GM19240 (cell line): Measurements from ENCODE around the gene RCBTB1.
"Not testable (repeated sequence)": the region's sequence is repeated elsewhere in the genome, so short reads cannot be mapped to it uniquely, and the experiment has no call there.

Experiments used
- DNase-seq: peaks from one replicate; pipeline ENCODE4 v3.0.0; 2011; ENCODE audit warnings: low spot score; ENCODE audit not compliant: insufficient read length

The RCBTB1 gene

DNA sequence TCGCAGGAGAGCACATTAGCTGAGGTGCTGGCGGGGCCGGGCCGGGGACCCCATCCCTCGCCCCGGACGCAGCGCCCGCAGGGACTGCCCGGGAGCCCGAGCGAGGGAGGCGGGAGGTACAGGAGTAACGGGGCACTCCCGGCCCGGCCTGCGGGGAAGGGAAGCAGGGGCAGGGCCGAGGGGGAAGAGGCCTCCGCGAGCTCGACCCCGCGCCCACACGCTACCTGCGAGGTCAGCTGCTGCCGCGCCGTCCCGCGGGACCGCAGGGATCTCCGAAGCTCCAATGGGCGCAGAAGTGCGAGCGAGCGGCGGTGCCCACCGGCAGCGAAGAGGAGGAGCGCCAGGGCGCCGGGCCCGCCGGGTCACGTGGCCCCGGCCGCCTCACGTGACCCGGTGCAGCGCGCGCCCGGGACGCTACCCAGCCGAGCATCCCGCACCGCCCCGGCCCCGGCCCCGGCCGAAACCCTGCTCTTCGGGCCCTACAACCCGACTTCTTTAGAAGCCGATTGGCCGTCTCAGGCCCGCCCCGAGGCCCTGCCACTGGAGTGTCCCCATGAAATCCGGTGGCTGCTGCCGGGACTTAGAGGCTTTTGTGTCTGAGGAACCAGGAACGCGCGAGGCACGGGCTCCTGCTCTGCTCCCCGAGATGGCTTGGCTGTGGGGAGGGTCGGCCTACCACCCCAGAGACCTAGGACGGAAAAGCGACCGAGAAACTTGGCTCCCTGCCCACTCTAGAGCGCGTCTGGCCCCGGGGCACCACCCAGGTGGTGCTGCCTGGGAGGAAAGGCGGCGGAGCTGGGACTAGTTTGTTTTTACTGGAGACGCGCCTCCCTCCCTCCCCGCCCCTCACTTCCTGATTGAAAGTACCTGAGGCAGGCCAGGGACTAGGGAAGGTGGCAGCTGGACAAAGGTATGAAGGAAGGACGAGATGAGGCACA is at the start of gene RCBTB1:
Gene RCBTB1, minus strand, starts transcription at position 339 of the 938 bp plus-strand sequence. CDS start 18,279 bp downstream, outside the sequence.
- peak; percentile 93 for DNase-seq

DNA sequence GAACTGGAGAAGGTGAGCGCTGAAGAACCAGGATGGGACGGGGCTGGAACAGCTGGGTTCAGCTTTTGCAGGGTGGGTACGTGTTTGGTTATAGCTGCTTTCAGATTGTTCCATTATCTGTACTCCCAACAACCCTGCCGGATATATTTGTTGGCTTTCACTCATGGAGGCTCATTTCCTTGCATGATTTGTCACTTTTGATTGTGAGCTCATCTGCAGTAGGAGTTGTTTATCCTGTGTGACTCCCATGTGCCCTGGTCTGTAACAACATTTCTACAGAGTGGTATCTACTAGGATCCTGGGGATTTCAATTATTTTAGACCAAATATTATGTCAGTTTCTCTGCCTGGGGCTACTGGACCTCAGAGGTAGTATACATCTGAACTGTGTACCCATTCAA is 48.4 kb upstream of the RCBTB1 start:
- DNase-seq, result no peak

GRCh38 chr13:49632156-49632555 is 46.8 kb upstream of the RCBTB1 start:
- no peak for DNase-seq

GRCh38 chr13:49630580-49630979 is 45.2 kb upstream of the RCBTB1 start:
- no peak for DNase-seq

- no peak for DNase-seq
Observed at GRCh38 chr13:49629947-49630346, 44.6 kb upstream of the RCBTB1 start.

GRCh38 chr13:49629196-49629938 is 44.0 kb upstream of the RCBTB1 start:
- DNase-seq, result no peak

DNA sequence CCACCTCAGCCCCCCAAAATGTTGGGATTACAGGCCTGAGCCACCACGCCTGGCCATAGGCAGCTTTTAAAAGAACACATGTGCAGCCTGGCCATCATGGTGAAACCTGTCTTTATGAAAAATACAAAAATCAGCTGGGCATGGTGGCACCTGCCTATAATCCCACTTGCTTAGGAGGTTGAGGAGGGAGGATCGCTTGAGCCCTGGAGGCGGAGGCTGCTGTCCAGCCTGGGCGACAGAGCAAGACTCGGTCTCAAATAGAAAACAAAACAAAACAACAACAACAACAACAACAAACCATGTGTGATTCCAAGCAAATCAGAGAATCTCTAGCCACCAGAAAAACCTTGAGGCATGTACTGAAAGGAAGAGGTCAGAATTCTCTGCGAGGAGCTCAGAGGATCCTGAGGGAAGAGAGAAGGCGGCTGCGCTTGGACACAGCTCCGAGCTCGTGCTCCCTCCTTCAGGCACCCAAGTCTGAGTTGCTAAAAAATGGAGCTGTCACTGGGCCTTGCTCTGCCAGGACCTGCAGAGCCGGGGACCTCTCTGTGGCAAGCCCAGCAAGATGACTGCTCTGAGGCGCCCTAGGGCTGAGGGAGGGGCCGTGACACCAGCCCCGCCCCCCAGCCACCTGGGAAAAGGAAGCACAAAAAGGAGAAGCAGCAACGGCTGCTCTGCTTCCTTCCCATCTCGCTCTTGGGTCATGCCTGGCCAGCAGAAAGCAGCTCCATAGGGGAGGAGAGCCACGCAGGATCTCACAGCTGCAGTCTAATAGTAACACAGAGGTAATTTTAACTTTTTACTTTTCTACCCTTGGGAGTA is 42.7 kb upstream of the RCBTB1 start, which contains the start of gene ARL11:
Gene ARL11, plus strand, starts transcription at position 677 of the 822 bp plus-strand sequence. CDS start 1,941 bp downstream, outside the sequence.
- peak; percentile 75 for DNase-seq

- DNase-seq, result no peak
Observed at GRCh38 chr13:49625392-49626079, 40.2 kb upstream of the RCBTB1 start.

GRCh38 chr13:49624229-49624628 is 38.9 kb upstream of the RCBTB1 start:
- no peak for DNase-seq

GRCh38 chr13:49622174-49622946 is 37.0 kb upstream of the RCBTB1 start:
- no peak for DNase-seq

- peak; percentile 12 for DNase-seq
Observed at GRCh38 chr13:49620170-49620621, 34.8 kb upstream of the RCBTB1 start.

DNA sequence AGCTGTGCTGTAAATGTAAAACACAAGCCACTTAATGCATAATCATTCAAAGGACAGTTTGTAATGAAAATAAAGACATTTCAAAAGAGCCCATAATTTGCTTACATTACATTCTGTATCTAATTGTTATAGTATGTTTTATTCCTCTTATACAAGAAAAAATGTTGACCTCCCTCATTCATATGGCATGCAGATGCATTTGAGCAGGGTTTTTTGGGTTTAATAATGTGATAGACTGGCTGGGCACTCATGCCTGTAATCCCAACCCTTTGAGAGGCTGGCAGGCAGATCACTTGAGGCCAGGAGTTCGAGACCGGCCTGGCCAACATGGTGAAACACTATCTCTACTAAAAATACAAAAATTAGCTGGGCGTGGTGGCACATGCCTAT is 31.3 kb upstream of the RCBTB1 start:
- DNase-seq, result no peak

GRCh38 chr13:49615836-49616675 is 30.7 kb upstream of the RCBTB1 start:
- no peak for DNase-seq

GRCh38 chr13:49612042-49612441 is 26.7 kb upstream of the RCBTB1 start:
- not testable (repeated sequence) for DNase-seq

- no peak for DNase-seq
Observed at GRCh38 chr13:49610176-49610575, 24.8 kb upstream of the RCBTB1 start.

GRCh38 chr13:49608651-49609331 is 23.4 kb upstream of the RCBTB1 start:
- DNase-seq, result no peak

DNA sequence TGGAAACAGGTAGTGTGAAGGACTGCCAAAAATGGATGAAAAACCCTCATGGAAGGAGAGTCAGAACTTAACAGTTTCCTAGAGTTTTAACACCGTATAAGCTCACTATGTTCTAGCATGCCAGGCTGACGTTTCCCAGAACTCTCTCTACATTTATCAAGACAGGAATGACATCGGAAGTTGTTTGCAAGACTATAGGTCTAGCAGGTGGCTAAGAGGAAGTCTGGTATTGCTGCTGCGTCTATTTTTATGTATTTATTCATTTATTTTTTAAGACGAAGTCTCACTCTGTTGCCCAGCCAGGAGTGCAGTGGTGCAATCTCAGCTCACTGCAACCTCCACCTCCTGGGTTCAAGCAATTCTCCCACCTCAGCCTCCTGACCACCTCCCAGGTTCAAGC is 22.4 kb upstream of the RCBTB1 start:
- no peak for DNase-seq
